ENCODE results near the gene RNF223.
"Not testable (repeated sequence)": the region's sequence is repeated elsewhere in the genome, so short reads cannot be mapped to it uniquely, and the experiment has no call there.

The RNF223 gene

DNA sequence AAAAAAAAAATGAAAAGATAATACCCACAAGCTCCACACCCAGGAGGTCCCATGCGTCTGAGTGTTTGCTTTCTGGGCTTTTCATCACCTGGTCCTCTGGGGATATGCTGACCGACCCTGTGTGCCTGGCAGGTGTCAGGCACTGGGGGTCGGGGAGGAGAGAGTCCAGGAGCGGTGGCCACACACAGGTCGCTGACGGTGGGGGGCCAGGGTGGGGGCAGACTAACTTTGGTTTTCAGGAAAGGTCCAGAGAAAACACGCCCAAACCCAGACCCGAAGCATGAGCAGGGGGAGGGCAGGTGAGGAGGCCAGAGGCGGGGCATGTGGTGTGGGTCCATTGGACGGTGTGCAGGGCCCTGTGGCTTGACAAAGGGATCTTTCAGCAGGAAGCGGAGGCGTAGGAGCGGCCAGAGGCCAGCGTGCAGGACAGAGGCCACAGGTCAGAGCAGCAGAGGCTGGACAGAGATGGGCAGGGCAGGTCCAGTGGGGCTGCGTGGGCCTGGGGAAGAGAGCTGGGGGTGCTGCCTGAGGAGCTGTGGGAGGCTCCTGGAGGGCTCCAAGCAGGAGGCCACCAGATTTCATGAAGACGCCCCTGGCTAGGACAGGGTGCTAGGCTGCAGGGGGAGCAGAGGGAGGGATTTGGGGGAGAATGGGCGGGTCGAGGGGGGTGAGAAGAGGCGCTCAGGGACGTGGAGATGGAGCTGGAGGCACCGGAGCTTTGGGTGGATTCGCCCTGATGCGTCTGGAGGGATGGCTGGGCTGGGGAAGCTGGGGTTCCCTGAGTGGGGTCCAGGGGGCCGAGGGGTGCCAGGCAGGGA is 15.8 kb downstream of the RNF223 start:
- no peak for DNase-seq

DNA sequence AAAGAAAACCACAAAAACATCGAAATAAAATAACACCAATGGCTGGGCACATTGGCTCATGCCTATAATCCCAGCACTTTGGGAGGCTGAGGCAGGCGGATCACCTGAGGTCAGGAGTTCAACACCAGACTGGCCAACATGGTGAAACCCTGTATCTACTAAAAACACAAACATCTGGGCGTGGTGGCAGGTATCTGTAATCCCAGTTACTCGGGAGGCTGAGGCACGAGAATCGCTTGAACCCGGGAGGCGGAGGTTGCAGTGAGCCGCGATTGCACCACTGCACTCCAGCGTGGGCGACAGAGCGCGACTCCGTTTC is 16.4 kb downstream of the RNF223 start:
- DNase-seq, result not testable (repeated sequence)

DNA sequence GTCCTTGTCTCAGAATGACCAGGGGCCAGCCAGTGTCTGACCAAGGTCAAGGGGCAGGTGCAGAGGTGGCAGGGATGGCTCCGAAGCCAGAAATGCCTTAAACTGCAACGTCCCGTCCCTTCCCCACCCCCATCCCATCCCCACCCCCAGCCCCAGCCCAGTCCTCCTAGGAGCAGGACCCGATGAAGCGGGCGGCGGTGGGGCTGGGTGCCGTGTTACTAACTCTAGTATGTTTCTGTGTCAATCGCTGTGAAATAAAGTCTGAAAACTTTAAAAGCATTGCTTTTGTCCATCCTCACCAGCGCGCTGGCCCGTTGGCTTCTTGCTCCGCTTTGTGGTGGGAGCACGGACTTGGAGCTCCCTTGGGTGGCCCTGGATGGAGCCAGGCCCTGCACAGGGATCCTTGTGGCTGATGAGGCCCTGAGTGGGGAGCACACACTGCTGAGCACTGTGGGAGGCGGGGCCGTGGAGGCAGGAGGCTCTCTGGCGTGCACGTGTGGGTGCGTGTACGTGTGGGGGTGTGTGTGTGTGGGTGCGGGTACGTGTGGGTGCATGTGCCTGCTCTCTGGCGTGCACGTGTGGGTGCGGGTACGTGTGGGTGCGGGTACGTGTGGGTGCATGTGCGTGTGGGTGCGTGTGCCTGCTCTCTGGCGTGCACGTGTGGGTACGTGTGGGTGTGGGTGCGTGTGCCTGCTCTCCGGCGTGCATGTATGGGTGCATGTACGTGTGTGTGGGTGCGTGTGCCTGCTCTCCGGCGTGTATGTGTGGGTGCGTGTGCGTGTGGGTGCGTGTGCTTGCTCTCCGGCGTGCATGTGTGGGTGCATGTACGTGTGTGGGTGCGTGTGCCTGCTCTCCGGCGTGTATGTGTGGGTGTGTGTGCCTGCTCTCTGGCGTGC is 18.0 kb downstream of the RNF223 start:
- no peak for DNase-seq

DNA sequence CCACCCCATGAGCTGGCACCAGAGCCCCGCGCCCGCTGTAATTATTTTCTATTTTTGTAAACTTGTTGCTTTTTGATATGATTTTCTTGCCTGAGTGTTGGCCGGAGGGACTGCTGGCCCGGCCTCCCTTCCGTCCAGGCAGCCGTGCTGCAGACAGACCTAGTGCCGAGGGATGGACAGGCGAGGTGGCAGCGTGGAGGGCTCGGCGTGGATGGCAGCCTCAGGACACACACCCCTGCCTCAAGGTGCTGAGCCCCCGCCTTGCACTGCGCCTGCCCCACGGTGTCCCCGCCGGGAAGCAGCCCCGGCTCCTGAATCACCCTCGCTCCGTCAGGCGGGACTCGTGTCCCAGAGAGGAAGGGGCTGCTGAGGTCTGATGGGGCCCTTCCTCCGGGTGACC is 19.1 kb downstream of the RNF223 start:
- DNase-seq, result no peak

DNA sequence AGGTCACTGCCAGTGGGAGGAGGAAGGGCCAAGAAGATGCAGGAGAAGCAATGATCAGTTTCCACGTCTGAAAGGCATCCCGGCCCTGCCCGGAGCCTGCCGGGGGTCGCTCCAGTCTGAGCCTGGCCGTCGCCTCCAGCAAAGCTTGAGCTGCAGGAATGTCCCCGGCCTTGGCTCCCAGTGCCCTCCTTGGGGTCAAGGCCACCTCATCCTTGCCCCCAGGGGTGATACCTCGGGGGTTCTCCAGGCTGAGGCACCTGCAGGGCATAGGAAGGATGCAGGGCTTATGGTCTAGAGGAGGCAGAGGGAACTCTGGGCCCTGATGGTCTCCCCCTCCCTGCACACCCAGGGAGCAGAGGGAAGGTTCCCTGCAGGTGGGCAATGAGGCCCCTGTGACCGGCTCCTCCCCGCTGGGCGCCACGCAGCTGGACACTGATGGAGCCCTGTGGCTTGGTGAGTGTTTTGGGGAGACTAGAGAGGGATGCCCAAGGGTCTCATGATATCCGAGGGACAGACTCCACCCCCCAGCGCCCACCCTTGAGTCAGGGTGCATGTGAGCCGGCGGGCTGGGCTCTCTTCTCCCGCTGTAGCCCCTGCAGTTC is 19.9 kb downstream of the RNF223 start:
- no peak for DNase-seq

DNA sequence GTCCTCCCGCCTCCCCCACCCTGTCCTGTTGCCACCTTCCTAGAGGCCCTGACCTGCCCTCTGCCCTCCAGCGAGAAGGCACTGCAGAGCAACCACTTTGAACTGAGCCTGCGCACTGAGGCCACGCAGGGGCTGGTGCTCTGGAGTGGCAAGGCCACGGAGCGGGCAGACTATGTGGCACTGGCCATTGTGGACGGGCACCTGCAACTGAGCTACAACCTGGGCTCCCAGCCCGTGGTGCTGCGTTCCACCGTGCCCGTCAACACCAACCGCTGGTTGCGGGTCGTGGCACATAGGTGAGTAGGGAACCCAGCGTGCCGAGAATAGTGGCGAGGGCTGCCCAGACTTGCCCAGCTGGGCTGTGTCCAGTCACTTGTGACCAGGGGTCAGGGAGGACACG is 20.4 kb downstream of the RNF223 start:
- no peak for DNase-seq

DNA sequence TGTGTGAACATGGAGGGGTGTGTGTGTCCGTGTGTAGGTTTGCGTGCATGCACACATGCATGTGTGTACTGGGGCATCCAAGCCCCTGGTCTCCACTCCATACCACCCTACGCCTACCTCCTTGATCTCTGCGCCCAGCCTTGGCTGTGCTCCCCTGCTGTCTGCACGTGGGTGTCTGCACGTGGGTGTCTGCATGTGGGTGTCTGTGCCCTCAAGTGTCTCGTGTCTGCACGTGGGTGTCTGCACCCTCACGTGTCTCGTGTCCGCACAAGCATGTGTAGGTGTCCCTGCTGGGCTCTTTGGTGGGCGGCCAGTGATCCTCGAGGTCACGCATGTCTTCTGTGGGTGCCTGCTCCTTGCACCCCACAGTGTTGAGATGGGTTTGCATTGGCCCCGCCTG is 21.1 kb downstream of the RNF223 start:
- DNase-seq, result no peak

DNA sequence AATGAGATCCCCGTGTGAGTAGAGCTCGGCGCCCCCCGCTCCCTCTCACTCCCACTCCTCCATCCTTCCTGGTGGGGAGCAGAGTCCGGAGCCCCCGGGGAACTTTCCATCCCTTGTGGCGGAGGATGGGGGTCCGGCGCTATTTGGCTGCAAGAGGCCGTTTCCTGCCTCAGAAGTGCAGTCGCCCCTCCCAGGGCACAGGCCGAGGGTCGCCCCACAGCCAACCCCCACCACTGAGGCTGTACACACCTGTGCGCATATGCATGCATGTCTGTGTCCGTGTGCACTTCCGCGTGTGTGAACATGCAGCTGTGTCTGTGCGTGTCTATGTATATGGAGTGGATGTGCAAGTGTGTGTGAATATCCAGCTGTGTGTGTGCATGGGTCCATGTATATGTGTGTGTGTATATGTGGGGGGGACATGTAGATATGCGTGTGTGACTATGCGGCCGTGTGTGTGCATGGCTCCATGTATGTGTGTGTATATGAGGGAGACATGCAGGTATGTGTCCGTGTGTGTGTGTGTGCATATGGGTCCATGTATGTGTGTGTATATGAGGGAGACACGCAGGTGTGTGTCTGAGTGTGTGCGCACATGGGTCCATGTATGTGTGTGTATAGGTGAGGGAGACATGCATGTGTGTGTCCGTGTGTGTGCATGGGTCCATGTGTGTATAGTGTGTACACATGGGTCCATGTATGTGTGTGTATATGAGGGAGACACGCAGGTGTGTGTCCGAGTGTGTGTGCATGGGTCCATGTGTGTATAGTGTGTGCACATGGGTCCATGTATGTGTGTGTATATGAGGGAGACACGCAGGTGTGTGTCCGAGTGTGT is 21.9 kb downstream of the RNF223 start:
- no peak for DNase-seq

DNA sequence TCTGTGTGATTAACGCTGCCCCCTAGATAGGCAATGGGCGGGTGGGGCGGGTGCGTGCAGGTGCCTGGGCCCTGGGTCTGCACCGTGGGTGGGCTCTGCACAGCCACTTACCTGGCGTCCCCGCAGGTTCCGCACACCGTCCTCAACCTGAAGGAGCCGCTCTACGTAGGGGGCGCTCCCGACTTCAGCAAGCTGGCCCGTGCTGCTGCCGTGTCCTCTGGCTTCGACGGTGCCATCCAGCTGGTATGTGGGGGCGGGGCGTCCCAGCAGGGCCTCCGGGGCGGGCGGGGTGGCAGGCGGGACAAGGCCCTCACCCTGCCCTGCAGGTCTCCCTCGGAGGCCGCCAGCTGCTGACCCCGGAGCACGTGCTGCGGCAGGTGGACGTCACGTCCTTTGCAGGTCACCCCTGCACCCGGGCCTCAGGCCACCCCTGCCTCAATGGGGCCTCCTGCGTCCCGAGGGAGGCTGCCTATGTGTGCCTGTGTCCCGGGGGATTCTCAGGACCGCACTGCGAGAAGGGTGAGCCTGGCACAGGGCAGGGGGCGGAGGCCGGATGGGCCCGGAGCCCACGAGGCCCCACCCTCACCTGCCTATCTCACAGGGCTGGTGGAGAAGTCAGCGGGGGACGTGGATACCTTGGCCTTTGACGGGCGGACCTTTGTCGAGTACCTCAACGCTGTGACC is 22.8 kb downstream of the RNF223 start:
- DNase-seq, result no peak

DNA sequence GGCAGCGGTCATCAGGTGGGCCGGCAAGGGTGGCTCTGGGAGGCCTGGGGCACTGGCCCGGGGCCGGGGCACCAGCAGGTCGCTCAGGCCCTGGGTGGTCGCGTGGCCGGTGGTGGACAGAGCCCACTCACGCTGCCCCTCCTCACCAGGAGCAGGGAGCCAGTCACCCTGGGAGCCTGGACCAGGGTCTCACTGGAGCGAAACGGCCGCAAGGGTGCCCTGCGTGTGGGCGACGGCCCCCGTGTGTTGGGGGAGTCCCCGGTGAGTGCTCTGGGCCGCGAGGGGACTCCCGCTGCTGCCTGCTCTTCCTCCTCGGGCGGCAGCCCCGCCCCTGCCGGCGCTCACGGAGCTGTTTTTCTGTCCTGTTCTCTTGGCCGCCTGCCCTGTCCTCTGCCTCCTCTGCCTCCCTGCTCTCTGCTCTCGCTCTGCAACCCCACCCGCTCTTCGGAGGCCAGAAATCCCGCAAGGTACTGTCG is 23.5 kb downstream of the RNF223 start:
- no peak for DNase-seq

DNA sequence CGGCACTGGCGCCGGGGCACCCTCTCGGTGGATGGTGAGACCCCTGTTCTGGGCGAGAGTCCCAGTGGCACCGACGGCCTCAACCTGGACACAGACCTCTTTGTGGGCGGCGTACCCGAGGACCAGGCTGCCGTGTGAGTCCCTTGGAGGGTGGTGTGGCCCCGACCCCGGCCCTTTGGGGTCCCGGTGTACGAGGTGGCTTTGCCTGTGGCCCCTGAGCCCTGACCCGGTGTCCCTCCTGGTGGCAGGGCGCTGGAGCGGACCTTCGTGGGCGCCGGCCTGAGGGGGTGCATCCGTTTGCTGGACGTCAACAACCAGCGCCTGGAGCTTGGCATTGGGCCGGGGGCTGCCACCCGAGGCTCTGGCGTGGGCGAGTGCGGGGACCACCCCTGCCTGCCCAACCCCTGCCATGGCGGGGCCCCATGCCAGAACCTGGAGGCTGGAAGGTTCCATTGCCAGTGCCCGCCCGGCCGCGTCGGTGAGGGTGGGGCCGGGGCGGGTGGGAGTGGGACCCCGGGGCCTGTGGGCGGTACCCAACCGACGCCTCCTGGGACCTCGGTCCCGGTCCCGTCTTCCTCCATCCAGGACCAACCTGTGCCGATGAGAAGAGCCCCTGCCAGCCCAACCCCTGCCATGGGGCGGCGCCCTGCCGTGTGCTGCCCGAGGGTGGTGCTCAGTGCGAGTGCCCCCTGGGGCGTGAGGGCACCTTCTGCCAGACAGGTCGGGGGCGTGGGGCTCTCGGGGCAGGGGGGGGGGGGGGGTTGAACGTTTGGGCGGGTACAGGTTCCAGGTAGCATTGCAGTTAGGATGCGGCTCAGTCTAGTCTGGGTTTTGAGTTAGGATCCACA is 24.6 kb downstream of the RNF223 start:
- no peak for DNase-seq

DNA sequence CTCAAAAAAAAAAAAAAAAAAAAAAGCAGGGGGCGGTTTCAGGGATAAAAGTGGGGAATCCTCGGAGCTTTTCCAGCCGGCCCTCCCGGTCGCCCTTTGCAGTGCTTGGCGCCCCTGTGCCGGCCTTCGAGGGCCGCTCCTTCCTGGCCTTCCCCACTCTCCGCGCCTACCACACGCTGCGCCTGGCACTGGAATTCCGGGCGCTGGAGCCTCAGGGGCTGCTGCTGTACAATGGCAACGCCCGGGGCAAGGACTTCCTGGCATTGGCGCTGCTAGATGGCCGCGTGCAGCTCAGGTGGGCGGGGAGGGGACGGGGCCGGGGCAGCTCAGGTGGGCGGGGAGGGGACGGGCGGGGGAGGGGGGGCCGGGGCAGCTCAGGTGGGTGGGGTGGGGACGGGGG is 25.3 kb downstream of the RNF223 start:
- no peak for DNase-seq

DNA sequence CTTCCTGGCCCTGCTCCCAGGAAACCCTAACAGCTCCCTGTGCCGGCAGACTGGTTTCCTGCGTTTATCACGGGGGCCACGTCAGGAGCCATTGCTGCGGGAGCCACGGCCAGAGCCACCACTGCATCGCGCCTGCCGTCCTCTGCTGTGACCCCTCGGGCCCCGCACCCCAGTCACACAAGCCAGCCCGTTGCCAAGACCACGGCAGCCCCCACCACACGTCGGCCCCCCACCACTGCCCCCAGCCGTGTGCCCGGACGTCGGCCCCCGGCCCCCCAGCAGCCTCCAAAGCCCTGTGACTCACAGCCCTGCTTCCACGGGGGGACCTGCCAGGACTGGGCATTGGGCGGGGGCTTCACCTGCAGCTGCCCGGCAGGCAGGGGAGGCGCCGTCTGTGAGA is 26.1 kb downstream of the RNF223 start:
- no peak for DNase-seq

DNA sequence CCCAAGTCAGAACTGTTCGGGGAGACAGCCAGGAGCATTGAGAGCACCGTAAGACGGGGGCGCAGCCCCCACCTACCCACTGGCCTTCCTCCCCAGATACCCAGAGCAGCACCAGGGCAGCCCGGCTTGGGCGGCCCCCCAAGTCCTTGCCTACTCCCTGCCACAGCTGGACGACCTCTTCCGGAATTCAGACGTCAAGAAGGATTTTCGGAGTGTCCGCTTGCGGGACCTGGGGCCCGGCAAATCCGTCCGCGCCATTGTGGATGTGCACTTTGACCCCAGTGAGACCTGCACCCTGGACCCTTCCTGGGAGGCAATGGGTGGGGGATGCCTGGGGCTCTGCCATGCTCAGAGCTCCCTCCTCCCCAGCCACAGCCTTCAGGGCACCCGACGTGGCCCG is 26.7 kb downstream of the RNF223 start:
- DNase-seq, result no peak

DNA sequence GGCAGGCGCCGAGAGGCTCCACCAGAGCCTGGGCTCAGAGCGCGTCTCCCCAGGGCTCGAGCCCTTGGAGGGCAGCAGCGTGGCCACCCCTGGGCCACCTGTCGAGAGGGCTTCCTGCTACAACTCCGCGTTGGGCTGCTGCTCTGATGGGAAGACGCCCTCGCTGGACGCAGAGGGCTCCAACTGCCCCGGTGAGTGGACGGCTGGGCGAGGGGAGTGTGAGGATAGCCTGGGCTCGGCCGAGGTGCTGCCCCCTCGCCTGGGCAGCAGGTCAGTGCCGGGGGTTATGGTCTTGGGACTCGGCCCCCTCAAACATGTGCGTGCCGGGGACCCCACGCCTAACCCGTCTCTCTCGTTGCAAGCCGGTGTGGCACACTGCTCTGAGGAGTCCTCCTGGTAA is 27.3 kb downstream of the RNF223 start:
- DNase-seq, result no peak

DNA sequence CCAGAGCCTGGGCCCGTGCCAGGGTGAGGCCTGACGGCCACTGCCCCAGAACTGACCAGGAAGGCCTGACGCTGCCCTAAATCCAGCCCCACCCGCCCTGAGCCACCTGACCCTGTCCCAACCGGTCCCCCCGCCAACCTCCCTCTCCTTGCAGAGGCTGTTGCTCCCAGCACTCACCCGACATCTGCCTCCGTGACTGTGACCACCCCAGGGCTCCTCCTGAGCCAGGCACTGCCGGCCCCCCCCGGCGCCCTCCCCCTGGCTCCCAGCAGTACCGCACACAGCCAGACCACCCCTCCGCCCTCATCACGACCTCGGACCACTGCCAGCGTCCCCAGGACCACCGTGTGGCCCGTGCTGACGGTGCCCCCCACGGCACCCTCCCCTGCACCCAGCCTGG is 27.9 kb downstream of the RNF223 start:
- DNase-seq, result no peak

DNA sequence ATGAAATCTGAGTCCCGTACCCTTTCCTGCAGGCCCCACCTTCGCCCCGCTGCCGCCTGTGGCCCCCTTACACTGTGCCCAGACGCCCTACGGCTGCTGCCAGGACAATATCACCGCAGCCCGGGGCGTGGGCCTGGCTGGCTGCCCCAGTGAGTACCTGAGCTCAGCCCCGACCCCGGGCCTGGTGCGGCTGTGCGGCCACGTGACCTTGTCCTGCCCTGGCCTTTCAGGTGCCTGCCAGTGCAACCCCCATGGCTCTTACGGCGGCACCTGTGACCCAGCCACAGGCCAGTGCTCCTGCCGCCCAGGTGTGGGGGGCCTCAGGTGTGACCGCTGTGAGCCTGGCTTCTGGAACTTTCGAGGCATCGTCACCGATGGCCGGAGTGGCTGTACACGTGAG is 29.0 kb downstream of the RNF223 start:
- no peak for DNase-seq

DNA sequence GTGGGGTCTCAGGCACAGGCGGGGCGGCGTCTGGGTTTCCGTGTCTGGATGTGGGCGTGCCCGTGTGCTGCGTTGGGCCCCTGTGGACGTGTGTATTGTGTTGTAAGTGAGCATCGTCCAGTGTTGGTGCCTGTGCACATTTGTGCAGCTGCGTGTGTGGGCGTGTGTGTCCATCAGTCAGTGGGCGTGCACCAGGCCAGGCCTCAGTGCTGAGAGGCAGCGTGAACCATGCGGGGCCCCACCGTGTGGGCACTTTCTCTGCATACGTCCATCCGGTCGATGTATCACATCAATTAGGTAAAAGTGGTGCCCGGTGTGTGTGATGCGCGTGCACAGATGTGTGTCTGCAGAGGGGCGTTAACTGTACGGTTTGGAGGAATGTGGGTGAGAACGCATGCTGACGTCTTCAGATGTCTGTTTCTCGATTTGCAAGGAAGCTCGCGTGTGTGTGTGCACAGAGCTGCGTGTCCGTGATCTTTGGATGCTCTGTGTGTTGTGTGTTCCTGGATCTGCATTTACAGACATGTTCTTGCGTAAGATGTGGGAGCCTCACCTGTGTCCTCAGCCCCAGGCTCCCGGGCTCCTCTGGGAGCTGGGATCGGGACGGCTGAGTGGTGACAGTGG is 29.5 kb downstream of the RNF223 start:
- no peak for DNase-seq

DNA sequence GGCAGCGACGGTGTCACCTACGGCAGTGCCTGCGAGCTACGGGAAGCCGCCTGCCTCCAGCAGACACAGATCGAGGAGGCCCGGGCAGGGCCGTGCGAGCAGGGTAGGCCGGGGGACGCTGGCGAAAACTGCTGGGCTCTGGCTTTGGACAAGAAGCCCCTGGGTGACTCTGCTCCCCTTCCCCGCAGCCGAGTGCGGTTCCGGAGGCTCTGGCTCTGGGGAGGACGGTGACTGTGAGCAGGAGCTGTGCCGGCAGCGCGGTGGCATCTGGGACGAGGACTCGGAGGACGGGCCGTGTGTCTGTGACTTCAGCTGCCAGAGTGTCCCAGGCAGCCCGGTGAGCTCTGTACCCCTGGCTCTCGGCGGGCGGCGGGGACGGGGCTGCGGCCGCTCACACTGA is 30.2 kb downstream of the RNF223 start:
- no peak for DNase-seq

DNA sequence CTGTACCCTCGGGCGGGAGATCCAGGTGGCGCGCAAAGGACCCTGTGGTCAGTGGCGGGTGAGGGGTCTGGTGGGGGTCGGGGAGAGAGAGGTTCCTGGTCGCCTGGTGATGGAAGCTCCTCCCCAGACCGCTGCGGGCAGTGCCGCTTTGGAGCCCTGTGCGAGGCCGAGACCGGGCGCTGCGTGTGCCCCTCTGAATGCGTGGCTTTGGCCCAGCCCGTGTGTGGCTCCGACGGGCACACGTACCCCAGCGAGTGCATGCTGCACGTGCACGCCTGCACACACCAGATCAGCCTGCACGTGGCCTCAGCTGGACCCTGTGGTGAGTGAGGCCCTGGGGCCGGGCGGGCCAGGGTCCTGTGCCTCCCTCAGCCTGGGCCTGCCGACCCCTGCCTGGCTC is 30.7 kb downstream of the RNF223 start:
- no peak for DNase-seq

DNA sequence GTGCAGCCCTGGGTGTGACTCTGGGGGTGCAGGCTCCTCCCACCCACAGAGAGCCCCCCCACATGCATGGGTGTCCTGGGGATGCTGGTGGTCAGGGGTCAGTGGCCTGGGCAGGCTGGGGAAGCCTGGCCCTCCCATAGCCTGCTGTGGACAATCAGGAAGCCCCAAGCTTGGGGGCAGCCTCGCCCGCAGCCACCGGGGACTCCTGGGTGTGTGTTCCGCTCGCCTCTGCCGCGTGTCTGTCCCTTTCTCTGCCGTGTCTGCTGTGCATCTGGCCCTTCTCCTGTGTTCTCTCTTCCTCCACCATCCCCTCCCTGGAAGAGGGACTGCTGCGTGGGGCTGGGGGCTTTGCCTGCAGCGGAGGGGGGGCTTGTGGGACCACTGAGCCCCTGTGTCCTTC is 31.3 kb downstream of the RNF223 start:
- no peak for DNase-seq

All from AML-193 (cell line).